HCT116 (cell line): ENCODE results near the gene SPATA7. TPM values are rescaled to one million over a fixed set of nuclear protein-coding genes. Genes with fewer than 3 reads are reported as not detected.

Experiments
- ATAC-seq: fragments of 200-7000 bp; cut with Tn5 transposase; 2 replicates; pipeline ENCODE4 v1.9.1; 2020; ENCODE audit warnings: mild to moderate bottlenecking, moderate library complexity
- BruUV-seq: library from RNA; stranded (reverse); fragments of 400-500 nt; replicated peaks from 2 replicates; lab custom pipeline; 2021; lab: Mats Ljungman, UMichigan
- CTCF ChIA-PET: fragments of 300-600 bp; sonication (Branson Sonifier 250); formaldehyde crosslinking; loops from one replicate; lab custom pipeline; 2021; ENCODE audit warnings: antibody characterized with exemption; lab: Charles Lee
- POLR2A ChIA-PET: fragments of 300-600, 350-600 bp; sonication (Branson Sonifier 250); formaldehyde crosslinking; loops from one replicate; lab custom pipeline; 2021; ENCODE audit warnings: antibody characterized with exemption; lab: Charles Lee
- RAD21 ChIA-PET, 2 experiments: fragments of 300-600 bp; sonication (Branson Sonifier 250); formaldehyde crosslinking; loops; one replicate each; lab custom pipeline; 2023; ENCODE audit warnings: low total read pairs in 2 of 2; ENCODE audit not compliant: uncharacterized antibody in 2 of 2, unreplicated experiment in 2 of 2, low non-redundant PET in 1 of 2; lab: Charles Lee
- DNase-seq: peaks from one replicate; pipeline ENCODE4 v3.0.0-alpha.2; 2010; ENCODE audit warnings: low read depth, low spot score
- H2AFZ ChIP-seq: fragments of 200-600 bp; shearing (Covaris generic), sonication (generic); 2 replicates; pipeline ENCODE4 v1.6.1; 2017; ENCODE audit warnings: low read depth, mixed run types, mixed read lengths, antibody characterized with exemption, low read length; ENCODE audit not compliant: poor library complexity, severe bottlenecking
- H3K27ac ChIP-seq: 2 replicates; pipeline ENCODE4 v1.5.1; 2012; ENCODE audit warnings: low read depth, low read length
- H3K27me3 ChIP-seq: fragments of 200-600 bp; sonication (generic); 2 replicates; pipeline ENCODE4 v1.6.1; 2016; ENCODE audit warnings: mixed run types, low read length, mixed read lengths; ENCODE audit not compliant: insufficient read depth
- H3K36me3 ChIP-seq, 2 experiments: fragments of 200-500 bp in 1 of 2; fragments of 200-600 bp in 1 of 2; sonication (Bioruptor generic) in 1 of 2; sonication (generic) in 1 of 2; 2 replicates each; pipeline versions ENCODE4 v1.5.1 to v1.6.1; 2014 to 2016; ENCODE audit warnings: low read length in 2 of 2, inconsistent platforms in 1 of 2, mixed read lengths in 1 of 2, mixed run types in 1 of 2; ENCODE audit not compliant: insufficient read depth in 2 of 2, control insufficient read depth in 1 of 2
- H3K4me1 ChIP-seq, 2 experiments: fragments of 200-600 bp in 1 of 2; sonication (generic) in 1 of 2; 2 replicates each; pipeline versions ENCODE4 v1.5.1 to v1.6.1; 2012 to 2017; ENCODE audit warnings: low read length in 2 of 2, inconsistent platforms in 1 of 2, mild to moderate bottlenecking in 1 of 2, mixed read lengths in 1 of 2, mixed run types in 1 of 2, moderate library complexity in 1 of 2; ENCODE audit not compliant: insufficient read depth in 2 of 2, control insufficient read depth in 1 of 2
- H3K4me2 ChIP-seq: fragments of 200-600 bp; sonication (generic); 2 replicates; pipeline ENCODE4 v1.6.1; 2017; ENCODE audit warnings: mixed run types, low read length, mixed read lengths
- H3K4me3 ChIP-seq, 2 experiments: fragments of 200-600 bp in 1 of 2; sonication (generic) in 1 of 2; replicated peaks in 1 of 2; 2 replicates each; pipeline ENCODE4 v1.5.1; 2011 to 2016; ENCODE audit warnings: low read length in 2 of 2, control low read depth in 1 of 2, low read depth in 1 of 2, mild to moderate bottlenecking in 1 of 2, mixed read lengths in 1 of 2, mixed run types in 1 of 2
- H3K79me2 ChIP-seq: fragments of 200-600 bp; sonication (generic); 2 replicates; pipeline ENCODE4 v1.6.1; 2017; ENCODE audit warnings: mild to moderate bottlenecking, mixed run types, low read length, moderate library complexity, mixed read lengths; ENCODE audit not compliant: insufficient read depth
- H3K9ac ChIP-seq: fragments of 200-600 bp; sonication (generic); 2 replicates; pipeline ENCODE4 v1.6.1; 2016; ENCODE audit warnings: low read length, mixed read lengths
- H3K9me2 ChIP-seq: fragments of 200-600 bp; sonication (generic), shearing (Covaris generic); 2 replicates; pipeline ENCODE4 v1.6.1; 2017; ENCODE audit warnings: mixed run types, mild to moderate bottlenecking, moderate library complexity; ENCODE audit not compliant: insufficient read depth
- H3K9me3 ChIP-seq, 2 experiments: fragments of 200-500 bp in 1 of 2; fragments of 200-600 bp in 1 of 2; sonication (Bioruptor generic) in 1 of 2; sonication (generic) in 1 of 2; 2 replicates each; pipeline ENCODE4 v1.6.1; 2014 to 2017; ENCODE audit warnings: low read length in 2 of 2, mixed read lengths in 2 of 2, inconsistent platforms in 1 of 2, low read depth in 1 of 2, mild to moderate bottlenecking in 1 of 2, mixed run types in 1 of 2, moderate library complexity in 1 of 2; ENCODE audit not compliant: control insufficient read depth in 1 of 2, insufficient read depth in 1 of 2
- H4K20me1 ChIP-seq: fragments of 200-600 bp; sonication (generic), shearing (Covaris generic); 2 replicates; pipeline ENCODE4 v1.6.1; 2017; ENCODE audit warnings: mixed run types, mild to moderate bottlenecking, moderate library complexity; ENCODE audit not compliant: insufficient read depth
- CBX3 ChIP-seq: IDR thresholded peaks from 2 replicates; pipeline ENCODE4 v1.6.1; 2012; ENCODE audit warnings: low read depth
- CEBPB ChIP-seq: IDR thresholded peaks from 2 replicates; pipeline ENCODE4 v1.6.1; 2012; ENCODE audit warnings: low read depth
- ELF1 ChIP-seq: IDR thresholded peaks from 2 replicates; pipeline ENCODE4 v1.6.1; 2012; ENCODE audit warnings: low read depth, borderline replicate concordance
- EZH2 ChIP-seq: fragments of 200-600 bp; sonication (generic); IDR thresholded peaks from 2 replicates; pipeline ENCODE4 v1.6.1; 2017; ENCODE audit warnings: antibody characterized with exemption, mixed run types
- FOSL1 ChIP-seq: IDR thresholded peaks from 2 replicates; pipeline ENCODE4 v1.6.1; 2012; ENCODE audit warnings: low read depth
- JUND ChIP-seq: IDR thresholded peaks from 2 replicates; pipeline ENCODE4 v1.6.1; 2012
- POLR2A ChIP-seq: IDR thresholded peaks from 2 replicates; pipeline ENCODE4 v1.7.0; 2011; ENCODE audit warnings: borderline replicate concordance; ENCODE audit not compliant: insufficient read depth, insufficient read length; ENCODE audit errors: extremely low read depth
- POLR2AphosphoS5 ChIP-seq: IDR thresholded peaks from 2 replicates; pipeline ENCODE4 v1.6.1; 2011; ENCODE audit warnings: mild to moderate bottlenecking, low read depth, low read length, moderate library complexity
- SIN3A ChIP-seq: IDR thresholded peaks from 2 replicates; pipeline ENCODE4 v1.6.1; 2012; ENCODE audit warnings: low read depth
- SRF ChIP-seq: IDR thresholded peaks from 2 replicates; pipeline ENCODE4 v1.6.1; 2012; ENCODE audit warnings: low read depth
- TCF7L2 ChIP-seq: IDR thresholded peaks from 2 replicates; pipeline ENCODE4 v1.7.0; 2011; ENCODE audit warnings: borderline replicate concordance, inconsistent platforms; ENCODE audit not compliant: insufficient read depth, insufficient read length; ENCODE audit errors: extremely low read depth
- YY1 ChIP-seq: IDR thresholded peaks from 2 replicates; pipeline ENCODE4 v1.6.1; 2011; ENCODE audit warnings: low read length, low read depth, moderate library complexity, mild to moderate bottlenecking; ENCODE audit not compliant: insufficient replicate concordance; ENCODE audit errors: extremely low read depth
- ZFX ChIP-seq: fragments of 450-650 bp; IDR thresholded peaks from 2 replicates; pipeline ENCODE4 v1.6.1; 2017
- ZNF274 ChIP-seq: fragments of 200-500 bp; sonication (Bioruptor generic); IDR thresholded peaks from 2 replicates; pipeline ENCODE4 v1.6.1; 2014; ENCODE audit warnings: mild to moderate bottlenecking, low read depth, low read length, inconsistent platforms
- intact Hi-C: fragments of 100-400 bp; cut with micrococcal nuclease; formaldehyde crosslinking; loops from 2 replicates; pipeline ENCODE4 v1.10.0; 2022
- total RNA-seq: library from RNA; stranded (reverse); gene quantifications from one replicate; pipeline ENCODE4 v1.2.1, GENCODE V29; 2021; ENCODE audit not compliant: unreplicated experiment
- TF ChIP-seq, protein P1 (sequence below), 3 experiments: fragments of 200-600 bp in 1 of 3; sonication (generic) in 1 of 3; IDR thresholded peaks in 2 of 3; conservative IDR thresholded peaks in 1 of 3; 2 replicates each; pipeline ENCODE4 v1.5.1; 2012 to 2017; ENCODE audit warnings: low read depth in 2 of 3, low read length in 2 of 3, antibody characterized with exemption in 1 of 3, borderline replicate concordance in 1 of 3, control low read depth in 1 of 3, mild to moderate bottlenecking in 1 of 3, mixed read lengths in 1 of 3, mixed run types in 1 of 3, moderate library complexity in 1 of 3; ENCODE audit not compliant: insufficient read depth in 1 of 3
- TF ChIP-seq, protein P2 (sequence below): IDR thresholded peaks from 2 replicates; pipeline ENCODE4 v1.6.1; 2012
- TF ChIP-seq, protein P3 (sequence below): IDR thresholded peaks from 2 replicates; pipeline ENCODE4 v1.6.1; 2011; ENCODE audit warnings: mild to moderate bottlenecking, low read length, moderate library complexity; ENCODE audit not compliant: insufficient replicate concordance; ENCODE audit errors: extremely low read depth
- TF ChIP-seq, protein P4 (sequence below): IDR thresholded peaks from 2 replicates; pipeline ENCODE4 v1.6.1; 2012

SPATA7 gene
- total RNA-seq, 1 experiment from 2014 or later, result 6.2 TPM

DNA sequence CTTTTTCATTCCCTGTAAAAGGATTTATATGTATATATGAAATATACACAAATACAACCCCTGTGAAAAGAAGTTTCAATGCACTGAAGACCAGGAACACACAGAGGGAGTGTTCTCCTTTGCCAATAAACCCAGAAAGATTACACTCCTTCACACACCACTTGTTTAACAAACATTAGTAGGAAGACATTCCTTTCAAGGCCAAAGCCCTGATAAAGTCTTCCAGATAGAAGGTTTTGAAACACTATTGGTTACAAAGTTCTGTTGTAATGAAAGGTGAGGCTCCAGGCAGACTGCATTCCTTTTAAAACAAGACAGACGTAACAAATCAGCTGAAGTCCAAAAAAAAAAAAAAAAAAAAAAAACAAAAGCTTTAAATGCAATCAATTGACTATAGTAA lies 88.3 kb downstream of the SPATA7 start (continued):
- TF ChIP-seq YY1 (no peak), ZFX (no peak)
- TF ChIP-seq, protein P1, sequence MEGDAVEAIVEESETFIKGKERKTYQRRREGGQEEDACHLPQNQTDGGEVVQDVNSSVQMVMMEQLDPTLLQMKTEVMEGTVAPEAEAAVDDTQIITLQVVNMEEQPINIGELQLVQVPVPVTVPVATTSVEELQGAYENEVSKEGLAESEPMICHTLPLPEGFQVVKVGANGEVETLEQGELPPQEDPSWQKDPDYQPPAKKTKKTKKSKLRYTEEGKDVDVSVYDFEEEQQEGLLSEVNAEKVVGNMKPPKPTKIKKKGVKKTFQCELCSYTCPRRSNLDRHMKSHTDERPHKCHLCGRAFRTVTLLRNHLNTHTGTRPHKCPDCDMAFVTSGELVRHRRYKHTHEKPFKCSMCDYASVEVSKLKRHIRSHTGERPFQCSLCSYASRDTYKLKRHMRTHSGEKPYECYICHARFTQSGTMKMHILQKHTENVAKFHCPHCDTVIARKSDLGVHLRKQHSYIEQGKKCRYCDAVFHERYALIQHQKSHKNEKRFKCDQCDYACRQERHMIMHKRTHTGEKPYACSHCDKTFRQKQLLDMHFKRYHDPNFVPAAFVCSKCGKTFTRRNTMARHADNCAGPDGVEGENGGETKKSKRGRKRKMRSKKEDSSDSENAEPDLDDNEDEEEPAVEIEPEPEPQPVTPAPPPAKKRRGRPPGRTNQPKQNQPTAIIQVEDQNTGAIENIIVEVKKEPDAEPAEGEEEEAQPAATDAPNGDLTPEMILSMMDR (IDR thresholded peaks at IDR 0.05 in 2 of 3, conservative IDR thresholded peaks at IDR 0.05 in 1 of 3; ENCODE audit: borderline replicate concordance in 1 of 3, insufficient read depth in 1 of 3, low read depth in 2 of 3, low read length in 2 of 3), result no peak
- TF ChIP-seq, protein P2, sequence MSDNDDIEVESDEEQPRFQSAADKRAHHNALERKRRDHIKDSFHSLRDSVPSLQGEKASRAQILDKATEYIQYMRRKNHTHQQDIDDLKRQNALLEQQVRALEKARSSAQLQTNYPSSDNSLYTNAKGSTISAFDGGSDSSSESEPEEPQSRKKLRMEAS, result no peak

DNA sequence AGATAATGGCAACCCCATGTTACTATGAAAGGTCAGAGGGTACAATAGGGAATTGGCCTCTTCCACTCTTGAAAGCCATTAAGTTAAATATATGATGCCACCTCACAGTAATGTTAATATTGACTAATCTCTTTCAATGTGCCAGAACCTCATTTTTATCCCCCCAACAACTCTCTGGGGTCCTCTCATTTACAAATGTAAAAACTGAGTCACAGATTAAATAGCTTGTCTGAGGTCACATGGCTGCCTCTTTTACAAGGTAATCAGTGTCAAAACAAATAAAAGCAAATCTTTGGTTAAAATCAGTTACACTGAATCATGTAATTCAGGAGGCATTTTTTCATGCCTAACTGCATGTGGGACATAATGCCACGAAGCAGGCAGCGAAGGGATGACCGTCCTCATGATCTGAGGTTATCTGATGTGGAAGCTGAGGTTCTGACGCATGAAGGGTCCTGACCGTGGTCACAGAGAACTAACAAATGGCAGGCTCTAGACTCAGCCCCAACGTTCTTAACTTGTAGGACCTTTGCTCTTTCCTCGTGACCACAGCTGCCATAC lies 90.8 kb downstream of the SPATA7 start:
- H3K4me3 ChIP-seq, result no peak overlapping the region
- RAD21 ChIA-PET, result no interaction called here
- intact Hi-C loops, result no loop called here
- H3K9ac ChIP-seq, result no peak overlapping the region
- H3K27ac ChIP-seq, result no peak overlapping the region
- no peaks in the 10 kb centered on the region for H3K9me3 ChIP-seq
- CTCF ChIA-PET, result no interaction called here
- DNase-seq (no peak), ATAC-seq (no peak)
- H2AFZ ChIP-seq, result no peak overlapping the region
- BruUV-seq, result no TSS peak
- H3K79me2 ChIP-seq, result no peaks in the 10 kb centered on the region
- no peaks in the 10 kb centered on the region for H3K9me2 ChIP-seq
- H4K20me1 ChIP-seq, result no peaks in the 10 kb centered on the region
- POLR2A ChIA-PET, result no interaction called here
- H3K4me1 ChIP-seq, result no peaks in the 10 kb centered on the region
- H3K36me3 ChIP-seq, result no peaks in the 10 kb centered on the region; a peak in 1 of 4 replicates
- no peaks in the 10 kb centered on the region for H3K27me3 ChIP-seq
- no peak overlapping the region for H3K4me2 ChIP-seq
- TF ChIP-seq, protein P2, result no peak
- TF ChIP-seq POLR2A, result no peak
- TF ChIP-seq POLR2AphosphoS5, result no peak
- TF ChIP-seq FOSL1, result no peak
- TF ChIP-seq, protein P3, sequence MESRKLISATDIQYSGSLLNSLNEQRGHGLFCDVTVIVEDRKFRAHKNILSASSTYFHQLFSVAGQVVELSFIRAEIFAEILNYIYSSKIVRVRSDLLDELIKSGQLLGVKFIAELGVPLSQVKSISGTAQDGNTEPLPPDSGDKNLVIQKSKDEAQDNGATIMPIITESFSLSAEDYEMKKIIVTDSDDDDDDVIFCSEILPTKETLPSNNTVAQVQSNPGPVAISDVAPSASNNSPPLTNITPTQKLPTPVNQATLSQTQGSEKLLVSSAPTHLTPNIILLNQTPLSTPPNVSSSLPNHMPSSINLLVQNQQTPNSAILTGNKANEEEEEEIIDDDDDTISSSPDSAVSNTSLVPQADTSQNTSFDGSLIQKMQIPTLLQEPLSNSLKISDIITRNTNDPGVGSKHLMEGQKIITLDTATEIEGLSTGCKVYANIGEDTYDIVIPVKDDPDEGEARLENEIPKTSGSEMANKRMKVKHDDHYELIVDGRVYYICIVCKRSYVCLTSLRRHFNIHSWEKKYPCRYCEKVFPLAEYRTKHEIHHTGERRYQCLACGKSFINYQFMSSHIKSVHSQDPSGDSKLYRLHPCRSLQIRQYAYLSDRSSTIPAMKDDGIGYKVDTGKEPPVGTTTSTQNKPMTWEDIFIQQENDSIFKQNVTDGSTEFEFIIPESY, result no peak
- TF ChIP-seq YY1, result no peak
- TF ChIP-seq, protein P1 (IDR thresholded peaks at IDR 0.05 in 2 of 3, conservative IDR thresholded peaks at IDR 0.05 in 1 of 3; ENCODE audit: borderline replicate concordance in 1 of 3, insufficient read depth in 1 of 3, low read depth in 2 of 3, low read length in 2 of 3), result no peak
- TF ChIP-seq TCF7L2, result no peak
- TF ChIP-seq SRF, result no peak
- no peak for TF ChIP-seq JUND
- TF ChIP-seq, protein P4, sequence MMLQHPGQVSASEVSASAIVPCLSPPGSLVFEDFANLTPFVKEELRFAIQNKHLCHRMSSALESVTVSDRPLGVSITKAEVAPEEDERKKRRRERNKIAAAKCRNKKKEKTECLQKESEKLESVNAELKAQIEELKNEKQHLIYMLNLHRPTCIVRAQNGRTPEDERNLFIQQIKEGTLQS, result no peak
- TF ChIP-seq CBX3, result no peak
- no peak for TF ChIP-seq SIN3A
- TF ChIP-seq EZH2, result no peak
- TF ChIP-seq CEBPB, result no peak
- TF ChIP-seq ELF1, result no peak
- no peak for TF ChIP-seq ZNF274
